Caco-2 (cell line): ENCODE results near the gene NOS1AP. TPM values are rescaled to one million over a fixed set of nuclear protein-coding genes. Genes with fewer than 3 reads are reported as not detected.

ENCODE experiments used
- BruUV-seq: library from RNA; stranded (reverse); fragments of 400-500 nt; replicated peaks from 2 replicates; lab custom pipeline; 2021; lab: Mats Ljungman, UMichigan
- CTCF ChIA-PET: fragments of 300-600 bp; sonication (Branson Sonifier 250); formaldehyde crosslinking; loops from one replicate; lab custom pipeline; 2022; ENCODE audit warnings: antibody characterized with exemption; lab: Charles Lee
- POLR2A ChIA-PET: fragments of 300-600 bp; sonication (Branson Sonifier 250); formaldehyde crosslinking; loops from one replicate; lab custom pipeline; 2022; ENCODE audit warnings: antibody characterized with exemption; lab: Charles Lee
- DNase-seq, 2 experiments: peaks; one replicate each; pipeline versions ENCODE4 v3.0.0 to v3.0.0-alpha.2; 2020 to 2022
- H3K27me3 ChIP-seq: replicated peaks from 2 replicates; pipeline ENCODE4 v1.6.0; 2011; ENCODE audit warnings: low read length; ENCODE audit not compliant: control insufficient read depth, insufficient read depth
- H3K36me3 ChIP-seq: 2 replicates; pipeline ENCODE4 v1.5.1; 2011; ENCODE audit warnings: low read length; ENCODE audit not compliant: control insufficient read depth, insufficient read depth
- H3K4me1 ChIP-seq: fragments of 250-450 bp; sonication (Bioruptor Pico); 2 replicates; pipeline ENCODE4 v1.5.1; 2020; ENCODE audit warnings: mild to moderate bottlenecking
- H3K4me3 ChIP-seq: 2 replicates; pipeline ENCODE4 v1.5.1; 2011; ENCODE audit warnings: low read depth, mild to moderate bottlenecking, control low read depth, low read length
- H3K9me3 ChIP-seq: fragments of 250-450 bp; sonication (Bioruptor Pico); 2 replicates; pipeline ENCODE4 v1.5.1; 2020; ENCODE audit warnings: mild to moderate bottlenecking, moderate library complexity
- H3K27ac Mint-ChIP-seq: one replicate; pipeline ENCODE4 v1.8.0; 2022; ENCODE audit warnings: mixed read lengths; ENCODE audit not compliant: unreplicated experiment
- H3K27me3 Mint-ChIP-seq: one replicate; pipeline ENCODE4 v1.8.0; 2022; ENCODE audit warnings: mixed read lengths; ENCODE audit not compliant: insufficient read depth, unreplicated experiment
- H3K36me3 Mint-ChIP-seq: one replicate; pipeline ENCODE4 v1.8.0; 2022; ENCODE audit warnings: mild to moderate bottlenecking, mixed read lengths; ENCODE audit not compliant: insufficient read depth, unreplicated experiment
- H3K4me1 Mint-ChIP-seq: one replicate; pipeline ENCODE4 v1.8.0; 2022; ENCODE audit warnings: low read depth, mixed read lengths; ENCODE audit not compliant: unreplicated experiment
- H3K4me3 Mint-ChIP-seq: one replicate; pipeline ENCODE4 v1.8.0; 2022; ENCODE audit warnings: mild to moderate bottlenecking, moderate library complexity, mixed read lengths; ENCODE audit not compliant: unreplicated experiment
- H3K9me3 Mint-ChIP-seq: one replicate; pipeline ENCODE4 v1.8.0; 2022; ENCODE audit warnings: mixed read lengths; ENCODE audit not compliant: unreplicated experiment
- CTCF ChIP-seq, 2 experiments: fragments of 200-600 bp in 1 of 2; IDR thresholded peaks; 1 replicate in 1 of 2; 2 replicates in 1 of 2; pipeline versions ENCODE4 v1.5.1 to v1.8.0; 2011 to 2022; ENCODE audit warnings: antibody characterized with exemption in 1 of 2, control low read depth in 1 of 2, inconsistent platforms in 1 of 2, low read depth in 1 of 2, low read length in 1 of 2, mild to moderate bottlenecking in 1 of 2, moderate library complexity in 1 of 2; ENCODE audit not compliant: insufficient read depth in 1 of 2, severe bottlenecking in 1 of 2, unreplicated experiment in 1 of 2
- intact Hi-C: fragments of 100-400 bp; cut with micrococcal nuclease; formaldehyde crosslinking; loops from one replicate; pipeline ENCODE4 v1.10.0; 2022; ENCODE audit not compliant: unreplicated experiment
- total RNA-seq: library from RNA; stranded (reverse); gene quantifications from 2 replicates; pipeline ENCODE4 v1.2.3, GENCODE V29; 2022

Gene NOS1AP
- total RNA-seq, 1 experiment from 2014 or later: 5.5 TPM

- POLR2A ChIA-PET: interaction anchor here (0.6 kb wide), 1 partner anchor 122 kb away, joined by 3 read pairs; no protein-coding TSS in a partner anchor
- Histone ChIP-seq H3K4me3 (no peak overlapping the region), H3K4me1 (no peaks in the 10 kb centered on the region), H3K9me3 (no peaks in the 10 kb centered on the region), H3K27me3 (no peaks in the 10 kb centered on the region), H3K36me3 (no peaks in the 10 kb centered on the region)
- no peaks in the 10 kb centered on the region for H3K9me3 Mint-ChIP-seq
- DNase-seq: no peak
- no peaks in the 10 kb centered on the region for H3K36me3 Mint-ChIP-seq
- H3K4me3 Mint-ChIP-seq: no peak overlapping the region
- no TSS peak for BruUV-seq
- H3K4me1 Mint-ChIP-seq: no peaks in the 10 kb centered on the region
- no peak overlapping the region for H3K27ac Mint-ChIP-seq
- intact Hi-C loops: loop anchor here (1.0 to 10.0 kb wide), 4 partner anchors 43 to 219 kb away; no protein-coding TSS in a partner anchor
- CTCF ChIA-PET: interaction anchor here (0.6 to 4.2 kb wide), 3 partner anchors 8 to 219 kb away, joined by 3 to 18 read pairs (median 6); no protein-coding TSS in a partner anchor
- no peak for TF ChIP-seq CTCF (IDR thresholded peaks at IDR 0.05; ENCODE audit: insufficient read depth in 1 of 2, low read depth in 1 of 2, low read length in 1 of 2, severe bottlenecking in 1 of 2, unreplicated experiment in 1 of 2)
- H3K27me3 Mint-ChIP-seq: no peaks in the 10 kb centered on the region
Measured at GRCh38 chr1:162275622-162276175, 206.2 kb downstream of the NOS1AP start.

- H3K36me3 ChIP-seq: no peaks in the 10 kb centered on the region
- CTCF ChIA-PET: interaction anchor here (0.6 to 4.2 kb wide), 3 partner anchors 8 to 220 kb away, joined by 3 to 18 read pairs (median 6); no protein-coding TSS in a partner anchor
- TF ChIP-seq CTCF (IDR thresholded peaks at IDR 0.05; ENCODE audit: insufficient read depth in 1 of 2, low read depth in 1 of 2, low read length in 1 of 2, severe bottlenecking in 1 of 2, unreplicated experiment in 1 of 2): peak; percentile 50 to 51
- no peak overlapping the region for H3K4me3 Mint-ChIP-seq
- H3K36me3 Mint-ChIP-seq: no peaks in the 10 kb centered on the region
- H3K4me3 ChIP-seq: no peak overlapping the region
- no peaks in the 10 kb centered on the region for H3K9me3 ChIP-seq
- H3K9me3 Mint-ChIP-seq: no peaks in the 10 kb centered on the region
- intact Hi-C loops: loop anchor here (1.0 to 10.0 kb wide), 4 partner anchors 44 to 220 kb away; no protein-coding TSS in a partner anchor
- no TSS peak for BruUV-seq
- POLR2A ChIA-PET: interaction anchor here (0.6 kb wide), 1 partner anchor 121 kb away, joined by 3 read pairs; no protein-coding TSS in a partner anchor
- no peak overlapping the region for H3K27ac Mint-ChIP-seq
- H3K4me1 Mint-ChIP-seq: no peaks in the 10 kb centered on the region
- peak in 1 of 2 experiments; percentile 48 for DNase-seq
- no peaks in the 10 kb centered on the region for H3K27me3 ChIP-seq
- no peaks in the 10 kb centered on the region for H3K27me3 Mint-ChIP-seq
- H3K4me1 ChIP-seq: no peaks in the 10 kb centered on the region
Measured at GRCh38 chr1:162276493-162276892, 207.0 kb downstream of the NOS1AP start.

GRCh38 chr1:162279136-162279498, 209.6 kb downstream of the NOS1AP start:
- Mint-ChIP-seq H3K4me3 (no peak overlapping the region), H3K27ac (no peak overlapping the region), H3K9me3 (no peaks in the 10 kb centered on the region), H3K27me3 (no peaks in the 10 kb centered on the region), H3K36me3 (no peaks in the 10 kb centered on the region), H3K4me1 (no peaks in the 10 kb centered on the region)
- no TSS peak for BruUV-seq
- Histone ChIP-seq H3K9me3 (no peaks in the 10 kb centered on the region), H3K27me3 (peaks cover 1% of the 10 kb centered on the region; the same call in 1 of the 2 replicates), H3K36me3 (no peaks in the 10 kb centered on the region), H3K4me1 (no peaks in the 10 kb centered on the region), H3K4me3 (no peak overlapping the region)
- ChIA-PET POLR2A (no interaction called here), CTCF (interaction anchor here (4.2 kb wide), 1 partner anchor 223 kb away, joined by 18 read pairs; no protein-coding TSS in a partner anchor)
- no peak for TF ChIP-seq CTCF (IDR thresholded peaks at IDR 0.05; ENCODE audit: insufficient read depth in 1 of 2, low read depth in 1 of 2, low read length in 1 of 2, severe bottlenecking in 1 of 2, unreplicated experiment in 1 of 2)
- no peak for DNase-seq
- intact Hi-C loops: loop anchor here (5.0 to 10.0 kb wide), 2 partner anchors 47 to 144 kb away; no protein-coding TSS in a partner anchor
